PC-3 (cell line): Measurements from ENCODE around the gene RTP5. TPM values are rescaled to one million over a fixed set of nuclear protein-coding genes. Genes with fewer than 3 reads are reported as not detected.

Experiments used
- ATAC-seq: fragments of 200-7000 bp; cut with Tn5 transposase; 2 replicates; pipeline ENCODE4 v1.9.1; 2020; ENCODE audit warnings: mild to moderate bottlenecking, moderate library complexity
- BruUV-seq: library from RNA; stranded (reverse); fragments of 400-500 nt; replicated peaks from 2 replicates; lab custom pipeline; 2021; lab: Mats Ljungman, UMichigan
- CTCF ChIA-PET: fragments of 300-600 bp; sonication (Branson Sonifier 250); formaldehyde crosslinking; loops from one replicate; lab custom pipeline; 2022; ENCODE audit warnings: antibody characterized with exemption; lab: Charles Lee
- POLR2A ChIA-PET: fragments of 300-600 bp; sonication (Branson Sonifier 250); formaldehyde crosslinking; loops from one replicate; lab custom pipeline; 2022; ENCODE audit warnings: antibody characterized with exemption; ENCODE audit not compliant: unreplicated experiment; lab: Charles Lee
- DNase-seq: peaks from one replicate; pipeline ENCODE4 v3.0.0-alpha.2; 2015
- H2AFZ ChIP-seq: fragments of 300-600 bp; sonication (generic); 2 replicates; pipeline ENCODE4 v1.6.0; 2016; ENCODE audit warnings: antibody characterized with exemption, low read length
- H3F3A ChIP-seq: fragments of 300-600 bp; sonication (generic); one replicate; pipeline ENCODE4 v1.6.0; 2017; ENCODE audit warnings: antibody characterized with exemption, low read length, control low read depth, mild to moderate bottlenecking; ENCODE audit not compliant: unreplicated experiment
- H3K27ac ChIP-seq: fragments of 300-600 bp; sonication (generic); 2 replicates; pipeline ENCODE4 v1.5.1; 2016; ENCODE audit warnings: mild to moderate bottlenecking, low read length
- H3K27me3 ChIP-seq: fragments of 300-600 bp; sonication (generic); 2 replicates; pipeline ENCODE4 v1.6.1; 2016; ENCODE audit warnings: low read length, mixed read lengths
- H3K36me3 ChIP-seq: fragments of 300-600 bp; sonication (generic); 2 replicates; pipeline ENCODE4 v1.6.1; 2016; ENCODE audit warnings: low read depth, mixed run types, low read length, mixed read lengths
- H3K4me1 ChIP-seq: fragments of 300-600 bp; sonication (generic); 2 replicates; pipeline ENCODE4 v1.5.1; 2016; ENCODE audit warnings: low read length; ENCODE audit not compliant: insufficient read depth
- H3K4me2 ChIP-seq: fragments of 300-600 bp; sonication (generic); 2 replicates; pipeline ENCODE4 v1.6.0; 2016; ENCODE audit warnings: low read length
- H3K4me3 ChIP-seq: fragments of 300-600 bp; sonication (generic); 2 replicates; pipeline ENCODE4 v1.5.1; 2016; ENCODE audit warnings: mild to moderate bottlenecking, low read length, mixed read lengths
- H3K79me2 ChIP-seq: fragments of 300-600 bp; sonication (generic); 2 replicates; pipeline ENCODE4 v1.6.1; 2017; ENCODE audit warnings: low read length, mixed read lengths
- H3K9ac ChIP-seq: fragments of 300-600 bp; sonication (generic); 2 replicates; pipeline ENCODE4 v1.6.0; 2016; ENCODE audit warnings: mild to moderate bottlenecking, low read length
- H3K9me2 ChIP-seq: fragments of 300-600 bp; sonication (generic); replicated peaks from 2 replicates; pipeline ENCODE4 v1.6.1; 2016; ENCODE audit warnings: mixed run types, low read length, mixed read lengths
- H3K9me3 ChIP-seq: fragments of 300-600 bp; sonication (generic); 2 replicates; pipeline ENCODE4 v1.6.1; 2016; ENCODE audit warnings: low read length, mixed read lengths
- H4K20me1 ChIP-seq: fragments of 300-600 bp; sonication (generic); 2 replicates; pipeline ENCODE4 v1.6.1; 2016; ENCODE audit warnings: low read length, mixed read lengths
- CTCF ChIP-seq: fragments of 300-600 bp; sonication (generic); conservative IDR thresholded peaks from 2 replicates; pipeline ENCODE4 v1.5.1; 2017; ENCODE audit warnings: antibody characterized with exemption, low read depth, mild to moderate bottlenecking, low read length
- EZH2 ChIP-seq: fragments of 300-600 bp; sonication (generic); IDR thresholded peaks from one replicate; pipeline ENCODE4 v1.6.1; 2017; ENCODE audit warnings: antibody characterized with exemption, mild to moderate bottlenecking, low read length; ENCODE audit not compliant: unreplicated experiment
- EZH2phosphoT487 ChIP-seq: fragments of 300-600 bp; sonication (generic); IDR thresholded peaks from 2 replicates; pipeline ENCODE4 v1.6.1; 2018; ENCODE audit warnings: mild to moderate bottlenecking, antibody characterized with exemption, low read length, borderline replicate concordance
- intact Hi-C: fragments of 100-400 bp; cut with micrococcal nuclease; formaldehyde crosslinking; loops from 2 replicates; pipeline ENCODE4 v1.9.0; 2023
- total RNA-seq: library from RNA; depleted of rRNA; stranded (reverse); fragments of >200 nt; gene quantifications from 2 replicates; pipeline ENCODE4 v1.2.3, GENCODE V29; 2014

The RTP5 gene
- total RNA-seq, 1 experiment from 2014 or later: not detected

GRCh38 chr2:241851325-241852115 is 18.0 kb upstream of the RTP5 start:
- H3K4me2 ChIP-seq: no peak overlapping the region
- H4K20me1 ChIP-seq: no peaks in the 10 kb centered on the region
- no peak overlapping the region for H2AFZ ChIP-seq
- no peaks in the 10 kb centered on the region for H3K9me2 ChIP-seq
- H3K79me2 ChIP-seq: no peaks in the 10 kb centered on the region
- no peaks in the 10 kb centered on the region for H3K9me3 ChIP-seq
- no peaks in the 10 kb centered on the region for H3K27me3 ChIP-seq
- H3K4me1 ChIP-seq: no peaks in the 10 kb centered on the region; the same call in 1 of the 2 replicates
- H3K4me3 ChIP-seq: no peak overlapping the region
- no peak overlapping the region for H3K27ac ChIP-seq
- no peaks in the 10 kb centered on the region for H3K36me3 ChIP-seq
- DNase-seq: no peak
- intact Hi-C loops: no loop called here
- TF ChIP-seq CTCF (no peak), EZH2 (no peak), EZH2phosphoT487 (no peak)
- ATAC-seq: no peak
- BruUV-seq: no TSS peak
- H3K9ac ChIP-seq: no peak overlapping the region
- POLR2A ChIA-PET: no interaction called here
- no peaks in the 10 kb centered on the region for H3F3A ChIP-seq
- CTCF ChIA-PET: no interaction called here

GRCh38 chr2:241852116-241852980 is 17.2 kb upstream of the RTP5 start:
- H3K4me1 ChIP-seq: no peaks in the 10 kb centered on the region; the same call in 1 of the 2 replicates
- H3K27ac ChIP-seq: no peak overlapping the region
- no peaks in the 10 kb centered on the region for H3F3A ChIP-seq
- no peak for TF ChIP-seq EZH2
- TF ChIP-seq EZH2phosphoT487: no peak
- TF ChIP-seq CTCF: no peak
- POLR2A ChIA-PET: no interaction called here
- H3K36me3 ChIP-seq: no peaks in the 10 kb centered on the region
- H2AFZ ChIP-seq: no peak overlapping the region
- no TSS peak for BruUV-seq
- no peak for ATAC-seq
- H3K9me2 ChIP-seq: no peaks in the 10 kb centered on the region
- H3K4me2 ChIP-seq: no peak overlapping the region
- no peaks in the 10 kb centered on the region for H4K20me1 ChIP-seq
- H3K79me2 ChIP-seq: no peaks in the 10 kb centered on the region
- H3K27me3 ChIP-seq: no peaks in the 10 kb centered on the region
- intact Hi-C loops: no loop called here
- no peaks in the 10 kb centered on the region for H3K9me3 ChIP-seq
- H3K4me3 ChIP-seq: no peak overlapping the region
- DNase-seq: no peak
- no peak overlapping the region for H3K9ac ChIP-seq
- CTCF ChIA-PET: no interaction called here
